Neural cell (in vitro differentiated cells): ENCODE measurements around the gene PEAK1. TPM values are rescaled to one million over a fixed set of nuclear protein-coding genes. Genes with fewer than 3 reads are reported as not detected.

Experiments
- H2AFZ ChIP-seq: fragments of 200-600, 300-800 bp; sonication (generic), shearing (Covaris generic); 2 replicates; pipeline ENCODE4 v1.6.0; 2014; ENCODE audit warnings: low read depth, mild to moderate bottlenecking, antibody characterized with exemption, low read length, moderate library complexity
- H3F3A ChIP-seq: fragments of 200-600 bp; shearing (Covaris generic); 2 replicates; pipeline ENCODE4 v1.6.1; 2016; ENCODE audit warnings: mild to moderate bottlenecking, moderate library complexity, mixed read lengths, antibody characterized with exemption, low read length; ENCODE audit not compliant: insufficient read depth, poor library complexity, severe bottlenecking
- H3K27ac ChIP-seq: fragments of 200-600, 300-800 bp; sonication (generic), shearing (Covaris generic); 2 replicates; pipeline ENCODE4 v1.5.1; 2014; ENCODE audit warnings: mild to moderate bottlenecking, low read length, moderate library complexity
- H3K27me3 ChIP-seq: fragments of 300-800, 200-600 bp; sonication (generic), shearing (Covaris generic); 2 replicates; pipeline ENCODE4 v1.6.0; 2014; ENCODE audit warnings: mild to moderate bottlenecking, low read depth, low read length, moderate library complexity; ENCODE audit not compliant: insufficient read depth
- H3K36me3 ChIP-seq: fragments of 300-800, 200-600 bp; sonication (generic), shearing (Covaris generic); 2 replicates; pipeline ENCODE4 v1.5.1; 2014; ENCODE audit warnings: mild to moderate bottlenecking, antibody characterized with exemption, low read length, moderate library complexity; ENCODE audit not compliant: insufficient read depth
- H3K4me2 ChIP-seq: fragments of 300-800, 200-600 bp; sonication (generic), shearing (Covaris generic); 2 replicates; pipeline ENCODE4 v1.6.0; 2014; ENCODE audit warnings: mild to moderate bottlenecking, low read length
- H3K4me3 ChIP-seq: fragments of 300-800, 200-600 bp; sonication (generic), shearing (Covaris generic); 2 replicates; pipeline ENCODE4 v1.5.1; 2014; ENCODE audit warnings: mild to moderate bottlenecking, low read length, moderate library complexity
- H3K79me2 ChIP-seq: fragments of 200-600 bp; shearing (Covaris generic); replicated peaks from 2 replicates; pipeline ENCODE4 v1.6.0; 2014; ENCODE audit warnings: mild to moderate bottlenecking, low read length, moderate library complexity; ENCODE audit not compliant: insufficient read depth
- H3K9ac ChIP-seq: fragments of 300-800, 200-600 bp; sonication (generic), shearing (Covaris generic); 2 replicates; pipeline ENCODE4 v1.6.1; 2016; ENCODE audit warnings: mild to moderate bottlenecking, low read length, mixed read lengths
- H3K9me2 ChIP-seq: fragments of 200-600 bp; shearing (Covaris generic); 2 replicates; pipeline ENCODE4 v1.6.1; 2016; ENCODE audit warnings: mild to moderate bottlenecking, low read length, mixed read lengths; ENCODE audit not compliant: insufficient read depth
- H3K9me3 ChIP-seq: fragments of 200-600, 300-800 bp; sonication (generic), shearing (Covaris generic); 2 replicates; pipeline ENCODE4 v1.6.1; 2016; ENCODE audit warnings: mild to moderate bottlenecking, mixed run types, low read length, moderate library complexity, mixed read lengths
- H4K20me1 ChIP-seq: fragments of 200-600 bp; shearing (Covaris generic); 2 replicates; pipeline ENCODE4 v1.6.1; 2016; ENCODE audit warnings: mild to moderate bottlenecking, mixed run types; ENCODE audit not compliant: insufficient read depth
- CTCF ChIP-seq: fragments of 450-650 bp; IDR thresholded peaks from 2 replicates; pipeline ENCODE4 v1.5.1; 2014; ENCODE audit warnings: antibody characterized with exemption, mild to moderate bottlenecking, moderate library complexity; ENCODE audit not compliant: poor library complexity, severe bottlenecking
- EP300 ChIP-seq: fragments of 450-650 bp; conservative IDR thresholded peaks from 2 replicates; pipeline ENCODE4 v1.6.1; 2014; ENCODE audit warnings: antibody characterized with exemption, mild to moderate bottlenecking, moderate library complexity; ENCODE audit not compliant: poor library complexity, severe bottlenecking
- EZH2 ChIP-seq: fragments of 200-600, 300-800 bp; shearing (Covaris generic), sonication (generic); IDR thresholded peaks from 2 replicates; pipeline ENCODE4 v1.6.1; 2014; ENCODE audit warnings: antibody characterized with exemption, low read length, borderline replicate concordance, mild to moderate bottlenecking; ENCODE audit not compliant: insufficient read depth, poor library complexity, severe bottlenecking
- MXI1 ChIP-seq: fragments of 450-650 bp; conservative IDR thresholded peaks from 2 replicates; pipeline ENCODE4 v1.6.1; 2014; ENCODE audit warnings: antibody characterized with exemption, mild to moderate bottlenecking; ENCODE audit not compliant: poor library complexity, severe bottlenecking
- POLR2AphosphoS5 ChIP-seq: IDR thresholded peaks from 2 replicates; pipeline ENCODE4 v1.6.1; 2012
- RAD21 ChIP-seq: fragments of 450-650 bp; conservative IDR thresholded peaks from 2 replicates; pipeline ENCODE4 v1.6.1; 2014; ENCODE audit warnings: antibody characterized with exemption, mild to moderate bottlenecking, moderate library complexity
- SMC3 ChIP-seq: fragments of 450-650 bp; conservative IDR thresholded peaks from 2 replicates; pipeline ENCODE4 v1.6.1; 2014; ENCODE audit warnings: antibody characterized with exemption, mild to moderate bottlenecking, moderate library complexity; ENCODE audit not compliant: poor library complexity
- TAF1 ChIP-seq: IDR thresholded peaks from 2 replicates; pipeline ENCODE4 v1.6.1; 2012; ENCODE audit warnings: low read depth
- polyA plus RNA-seq: library from polyadenylated mRNA; depleted of rRNA; stranded (reverse); fragments of >200 nt; gene quantifications from 2 replicates; pipeline ENCODE4 v1.2.3, GENCODE V29; 2014
- TF ChIP-seq, protein P1 (sequence below): IDR thresholded peaks from 2 replicates; pipeline ENCODE4 v1.6.1; 2012; ENCODE audit warnings: borderline replicate concordance

The PEAK1 gene
- polyA plus RNA-seq, 1 donor from 2014 or later: 5.8 TPM

- no peaks in the 10 kb centered on the region for H3K27me3 ChIP-seq
- H3K4me2 ChIP-seq: no peak overlapping the region
- no peaks in the 10 kb centered on the region for H4K20me1 ChIP-seq
- H3K9me3 ChIP-seq: no peaks in the 10 kb centered on the region
- H3K9ac ChIP-seq: no peak overlapping the region
- no peaks in the 10 kb centered on the region for H3F3A ChIP-seq
- H3K4me3 ChIP-seq: no peak overlapping the region
- H3K79me2 ChIP-seq: no peaks in the 10 kb centered on the region
- no peaks in the 10 kb centered on the region for H3K9me2 ChIP-seq
- no peak overlapping the region for H2AFZ ChIP-seq
- no peaks in the 10 kb centered on the region for H3K36me3 ChIP-seq
- TF ChIP-seq EZH2 (no peak), CTCF (no peak), MXI1 (no peak), SMC3 (no peak), RAD21 (no peak), POLR2AphosphoS5 (no peak), TAF1 (no peak), EP300 (no peak)
- TF ChIP-seq, protein P1, sequence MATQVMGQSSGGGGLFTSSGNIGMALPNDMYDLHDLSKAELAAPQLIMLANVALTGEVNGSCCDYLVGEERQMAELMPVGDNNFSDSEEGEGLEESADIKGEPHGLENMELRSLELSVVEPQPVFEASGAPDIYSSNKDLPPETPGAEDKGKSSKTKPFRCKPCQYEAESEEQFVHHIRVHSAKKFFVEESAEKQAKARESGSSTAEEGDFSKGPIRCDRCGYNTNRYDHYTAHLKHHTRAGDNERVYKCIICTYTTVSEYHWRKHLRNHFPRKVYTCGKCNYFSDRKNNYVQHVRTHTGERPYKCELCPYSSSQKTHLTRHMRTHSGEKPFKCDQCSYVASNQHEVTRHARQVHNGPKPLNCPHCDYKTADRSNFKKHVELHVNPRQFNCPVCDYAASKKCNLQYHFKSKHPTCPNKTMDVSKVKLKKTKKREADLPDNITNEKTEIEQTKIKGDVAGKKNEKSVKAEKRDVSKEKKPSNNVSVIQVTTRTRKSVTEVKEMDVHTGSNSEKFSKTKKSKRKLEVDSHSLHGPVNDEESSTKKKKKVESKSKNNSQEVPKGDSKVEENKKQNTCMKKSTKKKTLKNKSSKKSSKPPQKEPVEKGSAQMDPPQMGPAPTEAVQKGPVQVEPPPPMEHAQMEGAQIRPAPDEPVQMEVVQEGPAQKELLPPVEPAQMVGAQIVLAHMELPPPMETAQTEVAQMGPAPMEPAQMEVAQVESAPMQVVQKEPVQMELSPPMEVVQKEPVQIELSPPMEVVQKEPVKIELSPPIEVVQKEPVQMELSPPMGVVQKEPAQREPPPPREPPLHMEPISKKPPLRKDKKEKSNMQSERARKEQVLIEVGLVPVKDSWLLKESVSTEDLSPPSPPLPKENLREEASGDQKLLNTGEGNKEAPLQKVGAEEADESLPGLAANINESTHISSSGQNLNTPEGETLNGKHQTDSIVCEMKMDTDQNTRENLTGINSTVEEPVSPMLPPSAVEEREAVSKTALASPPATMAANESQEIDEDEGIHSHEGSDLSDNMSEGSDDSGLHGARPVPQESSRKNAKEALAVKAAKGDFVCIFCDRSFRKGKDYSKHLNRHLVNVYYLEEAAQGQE: no peak
- no peak overlapping the region for H3K27ac ChIP-seq
These were observed 211.7 kb downstream of the PEAK1 start for GRCh38 chr15:77208241-77208640.

DNA sequence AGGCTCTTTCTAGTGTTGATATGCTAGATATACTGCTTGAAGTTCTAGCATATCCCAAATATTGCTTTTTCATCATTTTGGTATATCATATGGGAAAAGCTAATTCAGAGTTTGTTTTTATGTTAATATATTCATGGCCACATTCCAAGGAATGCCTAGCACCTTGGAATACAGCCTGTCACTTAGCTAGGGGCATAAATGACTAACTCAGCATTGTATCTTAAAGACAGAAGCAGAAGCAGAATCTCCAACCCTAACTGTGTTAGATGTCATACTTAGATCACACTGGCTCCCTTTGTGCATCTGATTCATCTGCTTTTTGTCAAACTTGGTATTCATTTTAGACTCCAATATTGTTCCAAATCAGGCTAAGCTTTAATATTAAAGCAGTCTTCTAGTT is 218.2 kb downstream of the PEAK1 start:
- Histone ChIP-seq H3K27me3 (no peaks in the 10 kb centered on the region), H3K9ac (no peak overlapping the region), H2AFZ (no peak overlapping the region), H3K27ac (no peak overlapping the region), H3K9me3 (no peaks in the 10 kb centered on the region), H3K9me2 (no peaks in the 10 kb centered on the region), H3K4me2 (no peak overlapping the region), H3F3A (no peaks in the 10 kb centered on the region), H3K79me2 (no peaks in the 10 kb centered on the region), H3K4me3 (no peak overlapping the region), H4K20me1 (no peaks in the 10 kb centered on the region), H3K36me3 (no peaks in the 10 kb centered on the region)
- TF ChIP-seq TAF1: no peak
- no peak for TF ChIP-seq CTCF
- no peak for TF ChIP-seq EP300
- TF ChIP-seq SMC3: no peak
- no peak for TF ChIP-seq MXI1
- no peak for TF ChIP-seq EZH2
- TF ChIP-seq RAD21: no peak
- TF ChIP-seq POLR2AphosphoS5: no peak
- TF ChIP-seq, protein P1: no peak
